K562 (cell line): ENCODE results near the gene HRAS. TPM values are rescaled to one million over a fixed set of nuclear protein-coding genes. Genes with fewer than 3 reads are reported as not detected.

Experiments used
- CCAR2 ChIP-seq: fragments of 200-400 bp; formaldehyde crosslinking; IDR thresholded peaks from 2 replicates; pipeline ENCODE4 v1.6.1; 2017; ENCODE audit warnings: mild to moderate bottlenecking, low read depth, low read length
- FUS ChIP-seq: fragments of 200-400 bp; formaldehyde crosslinking; optimal IDR thresholded peaks from 2 replicates; pipeline ENCODE3; 2017; ENCODE audit warnings: low read depth, low read length
- MTA3 ChIP-seq: fragments of 450-650 bp; formaldehyde crosslinking; IDR thresholded peaks from 2 replicates; pipeline ENCODE4 v1.6.1; 2017; ENCODE audit warnings: mild to moderate bottlenecking, borderline replicate concordance
- RBM14 ChIP-seq: fragments of 200-400 bp; formaldehyde crosslinking; IDR thresholded peaks from 2 replicates; pipeline ENCODE4 v1.6.1; 2018; ENCODE audit warnings: low read depth, mild to moderate bottlenecking, low read length, moderate library complexity, borderline replicate concordance; ENCODE audit not compliant: insufficient read depth
- TFAM ChIP-seq: fragments of 250-450 bp; sonication (Bioruptor Pico); conservative IDR thresholded peaks from 2 replicates; pipeline ENCODE4 v1.5.0; 2021; ENCODE audit warnings: mild to moderate bottlenecking, moderate library complexity
- XRCC4 ChIP-seq: IDR thresholded peaks from one replicate; pipeline ENCODE4 v1.6.1; 2011; ENCODE audit not compliant: insufficient read depth, insufficient read length; ENCODE audit errors: extremely low read depth
- ZEB2 ChIP-seq: fragments of 450-650 bp; IDR thresholded peaks from 2 replicates; pipeline ENCODE4 v1.6.1; 2016
- ZFP30 ChIP-seq: fragments of 250-450 bp; sonication (Bioruptor Pico); IDR thresholded peaks from 2 replicates; pipeline ENCODE4 v1.8.0; 2022; ENCODE audit warnings: moderate library complexity, mild to moderate bottlenecking, inconsistent platforms, borderline replicate concordance
- ZNF140 ChIP-seq: fragments of 250-450 bp; sonication (Bioruptor Pico); IDR thresholded peaks from 2 replicates; pipeline ENCODE4 v1.8.0; 2021; ENCODE audit warnings: moderate library complexity, mild to moderate bottlenecking, inconsistent platforms
- ZNF24 ChIP-seq: fragments of 450-650 bp; IDR thresholded peaks from 2 replicates; pipeline ENCODE4 v1.6.1; 2016
- ZNF384 ChIP-seq: IDR thresholded peaks from 2 replicates; pipeline ENCODE4 v1.6.1; 2012; ENCODE audit warnings: low read depth, low read length, improper control_type of control experiment
- ZNF584 ChIP-seq: fragments of 200-800 bp; sonication (Bioruptor generic); IDR thresholded peaks from 2 replicates; pipeline ENCODE4 v1.6.1; 2016; ENCODE audit warnings: low read depth, mild to moderate bottlenecking, missing genetic modification characterization, missing compliant biosample characterization
- ZNF589 ChIP-seq: fragments of 200-800 bp; sonication (Bioruptor generic); IDR thresholded peaks from 2 replicates; pipeline ENCODE4 v1.6.1; 2016; ENCODE audit warnings: low read depth, missing genetic modification characterization, missing compliant biosample characterization
- ZNF699 ChIP-seq: fragments of 250-450 bp; sonication (Bioruptor Pico); IDR thresholded peaks from 2 replicates; pipeline ENCODE4 v1.8.0; 2021; ENCODE audit warnings: mild to moderate bottlenecking, moderate library complexity; ENCODE audit not compliant: insufficient replicate concordance
- polyA plus RNA-seq, 8 experiments: library from polyadenylated mRNA; depleted of rRNA in 4 of 8; stranded (reverse) in 5 of 8; unstranded in 3 of 8; fragments of >200 nt; fragmentation: Nextera tagmentation in 2 of 8; fragmentation: Illumina TruSeq in 1 of 8; extraction: Ambion mirVana in 2 of 8; extraction: Trizol in 1 of 8; gene quantifications; 2 replicates each; pipeline versions ENCODE4 v1.2.1 to v1.2.3, GENCODE V29; 2011 to 2014; ENCODE audit warnings: inconsistent platforms in 1 of 8, missing spikeins in 1 of 8
- total RNA-seq, 7 experiments: library from RNA; depleted of rRNA in 6 of 7; stranded (reverse); fragments of >200 nt in 6 of 7; fragmentation: Illumina TruSeq in 2 of 7; extraction: Trizol in 2 of 7; gene quantifications; 2 replicates each; pipeline versions ENCODE4 v1.2.1 to v1.2.3, GENCODE V29; 2011 to 2021; ENCODE audit warnings: low replicate concordance in 1 of 7
- TF ChIP-seq, protein P1 (sequence below): sonication (generic); formaldehyde crosslinking; IDR thresholded peaks from 2 replicates; pipeline ENCODE4 v1.8.0; 2022; ENCODE audit warnings: missing genetic modification reagents, mild to moderate bottlenecking, moderate library complexity, borderline replicate concordance
- TF ChIP-seq, protein P2 (sequence below): fragments of 150-350 bp; conservative IDR thresholded peaks from 2 replicates; pipeline ENCODE4 v1.6.1; 2014; ENCODE audit warnings: low read length
- TF ChIP-seq, protein P3 (sequence below): IDR thresholded peaks from 2 replicates; pipeline ENCODE4 v1.6.1; 2011; ENCODE audit warnings: borderline replicate concordance, low read depth, mild to moderate bottlenecking, moderate library complexity, low read length; ENCODE audit not compliant: insufficient read depth, poor library complexity, severe bottlenecking
- TF ChIP-seq, protein P4 (sequence below), 2 experiments: fragments of 200-800 bp in 1 of 2; sonication (Bioruptor generic) in 1 of 2; sonication (generic) in 1 of 2; formaldehyde crosslinking in 1 of 2; IDR thresholded peaks in 1 of 2; conservative IDR thresholded peaks in 1 of 2; 2 replicates each; pipeline versions ENCODE4 v1.5.0 to v1.6.1; 2016 to 2020; ENCODE audit warnings: missing compliant biosample characterization in 1 of 2, missing genetic modification characterization in 1 of 2, missing genetic modification reagents in 1 of 2

HRAS gene
- total and polyA plus RNA-seq, 9 of the 15 experiments (the other 6 are each of a cell fraction or from before 2014, with no cell fraction given), result 2.8 to 73.5 (median 29.6) TPM

GRCh38 chr11:504053-504993, 31.1 kb downstream of the HRAS start (continued):
- TF ChIP-seq, protein P1, sequence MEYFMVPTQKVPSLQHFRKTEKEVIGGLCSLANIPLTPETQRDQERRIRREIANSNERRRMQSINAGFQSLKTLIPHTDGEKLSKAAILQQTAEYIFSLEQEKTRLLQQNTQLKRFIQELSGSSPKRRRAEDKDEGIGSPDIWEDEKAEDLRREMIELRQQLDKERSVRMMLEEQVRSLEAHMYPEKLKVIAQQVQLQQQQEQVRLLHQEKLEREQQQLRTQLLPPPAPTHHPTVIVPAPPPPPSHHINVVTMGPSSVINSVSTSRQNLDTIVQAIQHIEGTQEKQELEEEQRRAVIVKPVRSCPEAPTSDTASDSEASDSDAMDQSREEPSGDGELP (CRISPR knock-in tag), result 0 out of 2 replicates have a peak, but pooled peaks have one; percentile 44
- TF ChIP-seq MTA3, result no peak
- TF ChIP-seq ZNF584 (CRISPR knock-in tag), result no peak
- no peak for TF ChIP-seq ZNF140 (CRISPR knock-in tag)
- no peak for TF ChIP-seq FUS
- TF ChIP-seq ZFP30 (CRISPR knock-in tag), result no peak
- no peak for TF ChIP-seq ZEB2
- TF ChIP-seq, protein P2, sequence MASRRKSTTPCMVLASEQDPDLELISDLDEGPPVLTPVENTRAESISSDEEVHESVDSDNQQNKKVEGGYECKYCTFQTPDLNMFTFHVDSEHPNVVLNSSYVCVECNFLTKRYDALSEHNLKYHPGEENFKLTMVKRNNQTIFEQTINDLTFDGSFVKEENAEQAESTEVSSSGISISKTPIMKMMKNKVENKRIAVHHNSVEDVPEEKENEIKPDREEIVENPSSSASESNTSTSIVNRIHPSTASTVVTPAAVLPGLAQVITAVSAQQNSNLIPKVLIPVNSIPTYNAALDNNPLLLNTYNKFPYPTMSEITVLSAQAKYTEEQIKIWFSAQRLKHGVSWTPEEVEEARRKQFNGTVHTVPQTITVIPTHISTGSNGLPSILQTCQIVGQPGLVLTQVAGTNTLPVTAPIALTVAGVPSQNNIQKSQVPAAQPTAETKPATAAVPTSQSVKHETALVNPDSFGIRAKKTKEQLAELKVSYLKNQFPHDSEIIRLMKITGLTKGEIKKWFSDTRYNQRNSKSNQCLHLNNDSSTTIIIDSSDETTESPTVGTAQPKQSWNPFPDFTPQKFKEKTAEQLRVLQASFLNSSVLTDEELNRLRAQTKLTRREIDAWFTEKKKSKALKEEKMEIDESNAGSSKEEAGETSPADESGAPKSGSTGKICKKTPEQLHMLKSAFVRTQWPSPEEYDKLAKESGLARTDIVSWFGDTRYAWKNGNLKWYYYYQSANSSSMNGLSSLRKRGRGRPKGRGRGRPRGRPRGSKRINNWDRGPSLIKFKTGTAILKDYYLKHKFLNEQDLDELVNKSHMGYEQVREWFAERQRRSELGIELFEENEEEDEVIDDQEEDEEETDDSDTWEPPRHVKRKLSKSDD, result no peak
- no peak for TF ChIP-seq ZNF589 (CRISPR knock-in tag)
- no peak for TF ChIP-seq CCAR2
- TF ChIP-seq, protein P3, sequence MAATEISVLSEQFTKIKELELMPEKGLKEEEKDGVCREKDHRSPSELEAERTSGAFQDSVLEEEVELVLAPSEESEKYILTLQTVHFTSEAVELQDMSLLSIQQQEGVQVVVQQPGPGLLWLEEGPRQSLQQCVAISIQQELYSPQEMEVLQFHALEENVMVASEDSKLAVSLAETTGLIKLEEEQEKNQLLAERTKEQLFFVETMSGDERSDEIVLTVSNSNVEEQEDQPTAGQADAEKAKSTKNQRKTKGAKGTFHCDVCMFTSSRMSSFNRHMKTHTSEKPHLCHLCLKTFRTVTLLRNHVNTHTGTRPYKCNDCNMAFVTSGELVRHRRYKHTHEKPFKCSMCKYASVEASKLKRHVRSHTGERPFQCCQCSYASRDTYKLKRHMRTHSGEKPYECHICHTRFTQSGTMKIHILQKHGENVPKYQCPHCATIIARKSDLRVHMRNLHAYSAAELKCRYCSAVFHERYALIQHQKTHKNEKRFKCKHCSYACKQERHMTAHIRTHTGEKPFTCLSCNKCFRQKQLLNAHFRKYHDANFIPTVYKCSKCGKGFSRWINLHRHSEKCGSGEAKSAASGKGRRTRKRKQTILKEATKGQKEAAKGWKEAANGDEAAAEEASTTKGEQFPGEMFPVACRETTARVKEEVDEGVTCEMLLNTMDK, result no peak
- TF ChIP-seq RBM14, result no peak
- TF ChIP-seq ZNF384, result no peak
- TF ChIP-seq, protein P4, sequence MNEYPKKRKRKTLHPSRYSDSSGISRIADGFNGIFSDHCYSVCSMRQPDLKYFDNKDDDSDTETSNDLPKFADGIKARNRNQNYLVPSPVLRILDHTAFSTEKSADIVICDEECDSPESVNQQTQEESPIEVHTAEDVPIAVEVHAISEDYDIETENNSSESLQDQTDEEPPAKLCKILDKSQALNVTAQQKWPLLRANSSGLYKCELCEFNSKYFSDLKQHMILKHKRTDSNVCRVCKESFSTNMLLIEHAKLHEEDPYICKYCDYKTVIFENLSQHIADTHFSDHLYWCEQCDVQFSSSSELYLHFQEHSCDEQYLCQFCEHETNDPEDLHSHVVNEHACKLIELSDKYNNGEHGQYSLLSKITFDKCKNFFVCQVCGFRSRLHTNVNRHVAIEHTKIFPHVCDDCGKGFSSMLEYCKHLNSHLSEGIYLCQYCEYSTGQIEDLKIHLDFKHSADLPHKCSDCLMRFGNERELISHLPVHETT (CRISPR knock-in tag; conservative IDR thresholded peaks at IDR 0.05 in 1 of 2, IDR thresholded peaks at IDR 0.05 in 1 of 2), result no peak
- TF ChIP-seq ZNF24, result no peak
- no peak for TF ChIP-seq ZNF699
- TF ChIP-seq XRCC4, result no peak
- TF ChIP-seq TFAM (CRISPR knock-in tag), result no peak
